Measurements from ENCODE around the gene TTC9C.

The TTC9C gene

GRCh38 chr11:62782753-62783152 lies 54.5 kb downstream of the TTC9C start:
- peaks cover 16 to 51% (median 31%) of the 10 kb centered on the region in 3 donors for H3K36me3 ChIP-seq

GRCh38 chr11:62786318-62787004 lies 58.2 kb downstream of the TTC9C start:
- H3K4me3 ChIP-seq, result peak overlapping the region; percentile 88 to 89
- peaks cover 8 to 37% (median 15%) of the 10 kb centered on the region in 3 donors for H3K36me3 ChIP-seq
- TF ChIP-seq CTCF (IDR thresholded peaks at IDR 0.05), result peak; percentile 96 to 97
- intact Hi-C loops (cut with DNase I; ENCODE audit: low total_unique reads), result loop anchor here (2.0 kb wide), 1 partner anchor 68 kb away; no protein-coding TSS in a partner anchor
- peak overlapping the region; percentile 95 for H3K27ac ChIP-seq
- peaks cover 0 to 42% (median 35%) of the 10 kb centered on the region in 4 donors for H3K4me1 ChIP-seq
- no peaks in the 10 kb centered on the region for H3K27me3 ChIP-seq
- H3K9me3 ChIP-seq, result no peaks in the 10 kb centered on the region
- peak; percentile 86 to 94 for DNase-seq

More at GRCh38 chr11:62782753-62783152, 54.5 kb downstream of the TTC9C start:
- no peaks in the 10 kb centered on the region for H3K27me3 ChIP-seq
- no peak for TF ChIP-seq CTCF (IDR thresholded peaks at IDR 0.05)
- H3K4me1 ChIP-seq, result peaks cover 0 to 13% (median 8%) of the 10 kb centered on the region in 4 donors
- H3K4me3 ChIP-seq, result no peak overlapping the region
- no peaks in the 10 kb centered on the region for H3K9me3 ChIP-seq
- DNase-seq, result no peak
- intact Hi-C loops (cut with DNase I; ENCODE audit: low total_unique reads), result no loop called here
- no peak overlapping the region for H3K27ac ChIP-seq

- peaks cover 0 to 47% (median 38%) of the 10 kb centered on the region in 4 donors for H3K4me1 ChIP-seq
Measured at GRCh38 chr11:62787005-62787759, 58.9 kb downstream of the TTC9C start, which contains the start of gene TMEM179B. TSS of gene TMEM179B (plus strand) at chr11:62787402. CDS start at chr11:62787432, 30 bp downstream.

More at GRCh38 chr11:62787005-62787759, 58.9 kb downstream of the TTC9C start, which contains the start of gene TMEM179B:
- Histone ChIP-seq H3K27ac (peak within 1 kb of the TSS; percentile 95), H3K27me3 (no peaks in the 10 kb centered on the region), H3K36me3 (peaks cover 6 to 33% (median 13%) of the 10 kb centered on the region in 3 donors), H3K4me3 (peak within 1 kb of the TSS; percentile 88 to 89), H3K9me3 (no peaks in the 10 kb centered on the region)
- peak; percentile 99 for DNase-seq
- intact Hi-C loops (cut with DNase I; ENCODE audit: low total_unique reads), result loop anchor here (2.0 kb wide), 1 partner anchor 68 kb away; no protein-coding TSS in a partner anchor
- peak; percentile 22 to 35 for TF ChIP-seq CTCF (IDR thresholded peaks at IDR 0.05)
